Panc1 (cell line): ENCODE measurements around the gene RHPN2.

ENCODE experiments used
- POLR2AphosphoS5 ChIP-seq: IDR thresholded peaks from 2 replicates; pipeline ENCODE4 v1.6.1; 2012; ENCODE audit warnings: mild to moderate bottlenecking, low read depth, low read length, moderate library complexity
- TF ChIP-seq, protein P1 (sequence below): fragments of 450-650 bp; IDR thresholded peaks from 2 replicates; pipeline ENCODE4 v1.5.1; 2017; ENCODE audit warnings: mild to moderate bottlenecking
- TF ChIP-seq, protein P2 (sequence below), 2 experiments: IDR thresholded peaks; 2 replicates each; pipeline ENCODE4 v1.6.1; 2011 to 2012; ENCODE audit warnings: low read depth in 2 of 2, control low read depth in 1 of 2, low read length in 1 of 2, mild to moderate bottlenecking in 1 of 2, moderate library complexity in 1 of 2; ENCODE audit not compliant: insufficient read depth in 1 of 2

DNA sequence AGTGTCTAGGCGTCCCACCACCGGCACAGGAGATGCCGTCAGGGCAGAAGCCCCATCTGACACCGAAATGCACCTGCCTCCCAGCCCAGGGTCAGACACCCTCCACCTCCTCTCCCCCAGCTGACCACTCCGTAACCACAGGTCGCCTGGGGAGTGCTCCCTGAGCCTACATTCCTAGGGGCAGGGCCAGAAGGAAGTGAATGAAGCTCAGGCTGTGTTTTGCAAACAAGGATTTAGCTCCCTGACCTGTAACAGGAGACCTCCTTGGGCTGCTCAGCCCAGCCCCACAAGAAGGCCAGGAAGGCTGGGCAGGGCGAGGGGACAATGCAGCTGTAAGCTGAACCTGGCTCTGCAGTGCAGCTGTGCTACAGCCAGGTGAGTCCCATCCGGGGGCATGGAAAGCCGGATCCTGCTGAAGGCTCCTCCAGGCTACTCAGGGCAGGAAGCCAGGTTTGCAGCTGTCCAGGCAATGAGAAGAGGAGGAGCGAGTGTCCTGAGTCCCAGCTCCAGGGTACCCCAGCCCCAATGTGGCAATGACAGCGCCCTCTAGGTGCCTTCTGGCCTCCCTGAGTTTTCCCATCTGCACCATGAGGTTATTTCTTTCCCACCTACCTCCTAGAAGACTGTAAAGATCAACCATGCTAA lies 42.1 kb downstream of the RHPN2 start:
- TF ChIP-seq, protein P1, sequence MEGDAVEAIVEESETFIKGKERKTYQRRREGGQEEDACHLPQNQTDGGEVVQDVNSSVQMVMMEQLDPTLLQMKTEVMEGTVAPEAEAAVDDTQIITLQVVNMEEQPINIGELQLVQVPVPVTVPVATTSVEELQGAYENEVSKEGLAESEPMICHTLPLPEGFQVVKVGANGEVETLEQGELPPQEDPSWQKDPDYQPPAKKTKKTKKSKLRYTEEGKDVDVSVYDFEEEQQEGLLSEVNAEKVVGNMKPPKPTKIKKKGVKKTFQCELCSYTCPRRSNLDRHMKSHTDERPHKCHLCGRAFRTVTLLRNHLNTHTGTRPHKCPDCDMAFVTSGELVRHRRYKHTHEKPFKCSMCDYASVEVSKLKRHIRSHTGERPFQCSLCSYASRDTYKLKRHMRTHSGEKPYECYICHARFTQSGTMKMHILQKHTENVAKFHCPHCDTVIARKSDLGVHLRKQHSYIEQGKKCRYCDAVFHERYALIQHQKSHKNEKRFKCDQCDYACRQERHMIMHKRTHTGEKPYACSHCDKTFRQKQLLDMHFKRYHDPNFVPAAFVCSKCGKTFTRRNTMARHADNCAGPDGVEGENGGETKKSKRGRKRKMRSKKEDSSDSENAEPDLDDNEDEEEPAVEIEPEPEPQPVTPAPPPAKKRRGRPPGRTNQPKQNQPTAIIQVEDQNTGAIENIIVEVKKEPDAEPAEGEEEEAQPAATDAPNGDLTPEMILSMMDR = no peak
- TF ChIP-seq POLR2AphosphoS5 = no peak
- TF ChIP-seq, protein P2, sequence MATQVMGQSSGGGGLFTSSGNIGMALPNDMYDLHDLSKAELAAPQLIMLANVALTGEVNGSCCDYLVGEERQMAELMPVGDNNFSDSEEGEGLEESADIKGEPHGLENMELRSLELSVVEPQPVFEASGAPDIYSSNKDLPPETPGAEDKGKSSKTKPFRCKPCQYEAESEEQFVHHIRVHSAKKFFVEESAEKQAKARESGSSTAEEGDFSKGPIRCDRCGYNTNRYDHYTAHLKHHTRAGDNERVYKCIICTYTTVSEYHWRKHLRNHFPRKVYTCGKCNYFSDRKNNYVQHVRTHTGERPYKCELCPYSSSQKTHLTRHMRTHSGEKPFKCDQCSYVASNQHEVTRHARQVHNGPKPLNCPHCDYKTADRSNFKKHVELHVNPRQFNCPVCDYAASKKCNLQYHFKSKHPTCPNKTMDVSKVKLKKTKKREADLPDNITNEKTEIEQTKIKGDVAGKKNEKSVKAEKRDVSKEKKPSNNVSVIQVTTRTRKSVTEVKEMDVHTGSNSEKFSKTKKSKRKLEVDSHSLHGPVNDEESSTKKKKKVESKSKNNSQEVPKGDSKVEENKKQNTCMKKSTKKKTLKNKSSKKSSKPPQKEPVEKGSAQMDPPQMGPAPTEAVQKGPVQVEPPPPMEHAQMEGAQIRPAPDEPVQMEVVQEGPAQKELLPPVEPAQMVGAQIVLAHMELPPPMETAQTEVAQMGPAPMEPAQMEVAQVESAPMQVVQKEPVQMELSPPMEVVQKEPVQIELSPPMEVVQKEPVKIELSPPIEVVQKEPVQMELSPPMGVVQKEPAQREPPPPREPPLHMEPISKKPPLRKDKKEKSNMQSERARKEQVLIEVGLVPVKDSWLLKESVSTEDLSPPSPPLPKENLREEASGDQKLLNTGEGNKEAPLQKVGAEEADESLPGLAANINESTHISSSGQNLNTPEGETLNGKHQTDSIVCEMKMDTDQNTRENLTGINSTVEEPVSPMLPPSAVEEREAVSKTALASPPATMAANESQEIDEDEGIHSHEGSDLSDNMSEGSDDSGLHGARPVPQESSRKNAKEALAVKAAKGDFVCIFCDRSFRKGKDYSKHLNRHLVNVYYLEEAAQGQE (IDR thresholded peaks at IDR 0.05; ENCODE audit: insufficient read depth in 1 of 2, low read depth in 2 of 2, low read length in 1 of 2) = no peak
